ENCODE data around the gene SPNS3. TPM values are rescaled to one million over a fixed set of nuclear protein-coding genes. Genes with fewer than 3 reads are reported as not detected.
A peak's percentile ranks its signal among the peaks of the same experiment; 100 is the strongest.

The SPNS3 gene
- total RNA-seq, 1 experiment from 2014 or later: 2.1 TPM

- Mint-ChIP-seq H3K9me3 (ENCODE audit: low read depth, unreplicated experiment) (no peaks in the 10 kb centered on the region), H3K4me1 (ENCODE audit: low read depth, unreplicated experiment) (peaks cover 2% of the 10 kb centered on the region), H3K27ac (ENCODE audit: unreplicated experiment) (peak overlapping the region; percentile 52), H3K36me3 (ENCODE audit: insufficient read depth, unreplicated experiment) (no peaks in the 10 kb centered on the region), H3K4me3 (ENCODE audit: low read depth, unreplicated experiment) (no peak overlapping the region), H3K27me3 (ENCODE audit: unreplicated experiment) (no peaks in the 10 kb centered on the region)
- no peak for TF ChIP-seq CTCF (IDR thresholded peaks at IDR 0.05; ENCODE audit: unreplicated experiment)
- CTCF ChIA-PET: no interaction called here
- no TSS peak for BruUV-seq (replicated peaks)
- intact Hi-C loops (cut with micrococcal nuclease; ENCODE audit: unreplicated experiment): loop anchor here (5.0 kb wide), 1 partner anchor 56 kb away; no protein-coding TSS in a partner anchor
- DNase-seq: peak; percentile 29
Observed at GRCh38 chr17:4426499-4427208, 7.1 kb upstream of the SPNS3 start.

DNA sequence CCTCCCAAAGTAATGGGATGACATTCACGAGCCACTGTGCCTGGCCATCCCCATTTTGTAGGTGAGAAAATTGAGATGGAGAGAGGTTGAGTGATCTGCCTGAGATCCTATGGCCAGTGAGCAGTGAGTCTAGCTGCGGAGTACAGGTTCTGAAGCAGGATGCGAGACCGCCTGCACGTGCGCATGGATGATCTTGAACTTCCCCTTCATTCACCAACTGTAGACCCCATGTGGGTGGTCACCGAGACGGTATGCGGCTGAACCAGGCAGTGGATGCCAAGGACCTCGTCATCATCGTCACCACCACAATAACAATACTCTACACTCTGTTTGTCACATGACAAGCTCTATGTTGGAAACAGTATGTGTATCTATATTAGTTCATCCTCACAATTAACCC lies 6.2 kb upstream of the SPNS3 start:
- TF ChIP-seq CTCF (IDR thresholded peaks at IDR 0.05; ENCODE audit: unreplicated experiment): no peak
- intact Hi-C loops (cut with micrococcal nuclease; ENCODE audit: unreplicated experiment): loop anchor here (5.0 kb wide), 1 partner anchor 55 kb away; no protein-coding TSS in a partner anchor
- no peaks in the 10 kb centered on the region for H3K9me3 Mint-ChIP-seq (ENCODE audit: low read depth, unreplicated experiment)
- H3K27me3 Mint-ChIP-seq (ENCODE audit: unreplicated experiment): no peaks in the 10 kb centered on the region
- H3K4me1 Mint-ChIP-seq (ENCODE audit: low read depth, unreplicated experiment): peaks cover 6% of the 10 kb centered on the region
- no peak overlapping the region for H3K4me3 Mint-ChIP-seq (ENCODE audit: low read depth, unreplicated experiment)
- no peak overlapping the region for H3K27ac Mint-ChIP-seq (ENCODE audit: unreplicated experiment)
- BruUV-seq (replicated peaks): no TSS peak
- CTCF ChIA-PET: no interaction called here
- no peaks in the 10 kb centered on the region for H3K36me3 Mint-ChIP-seq (ENCODE audit: insufficient read depth, unreplicated experiment)
- DNase-seq: no peak

DNA sequence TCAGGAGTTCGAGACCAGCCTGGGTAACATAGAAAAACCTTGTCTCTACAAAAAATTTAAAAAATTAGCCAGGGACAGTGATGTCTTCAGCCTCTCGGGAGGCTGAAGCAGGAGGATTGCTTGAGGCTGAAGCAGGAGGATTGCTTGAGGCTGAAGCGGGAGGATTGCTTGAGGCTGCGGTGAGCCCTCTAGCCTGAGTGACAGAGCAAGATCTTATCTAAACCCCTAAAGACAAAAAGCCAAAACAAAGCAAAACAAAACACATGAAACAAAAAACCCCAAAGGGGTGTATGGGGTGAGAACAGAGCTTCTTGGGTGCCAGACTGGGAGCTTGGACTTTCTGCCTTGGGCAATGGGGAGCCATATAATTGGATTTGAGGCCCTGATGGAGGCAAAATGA lies 2.6 kb downstream of the SPNS3 start:
- CTCF ChIA-PET: no interaction called here
- Mint-ChIP-seq H3K27ac (ENCODE audit: unreplicated experiment) (no peak overlapping the region), H3K4me1 (ENCODE audit: low read depth, unreplicated experiment) (peaks cover 6% of the 10 kb centered on the region), H3K9me3 (ENCODE audit: low read depth, unreplicated experiment) (no peaks in the 10 kb centered on the region), H3K27me3 (ENCODE audit: unreplicated experiment) (no peaks in the 10 kb centered on the region), H3K36me3 (ENCODE audit: insufficient read depth, unreplicated experiment) (no peaks in the 10 kb centered on the region), H3K4me3 (ENCODE audit: low read depth, unreplicated experiment) (no peak overlapping the region)
- TF ChIP-seq CTCF (IDR thresholded peaks at IDR 0.05; ENCODE audit: unreplicated experiment): no peak
- BruUV-seq (replicated peaks): no TSS peak
- intact Hi-C loops (cut with micrococcal nuclease; ENCODE audit: unreplicated experiment): no loop called here
- DNase-seq: no peak

GRCh38 chr17:4436846-4437245 lies 3.1 kb downstream of the SPNS3 start:
- Mint-ChIP-seq H3K27ac (ENCODE audit: unreplicated experiment) (no peak overlapping the region), H3K4me3 (ENCODE audit: low read depth, unreplicated experiment) (no peak overlapping the region), H3K9me3 (ENCODE audit: low read depth, unreplicated experiment) (no peaks in the 10 kb centered on the region), H3K27me3 (ENCODE audit: unreplicated experiment) (no peaks in the 10 kb centered on the region), H3K4me1 (ENCODE audit: low read depth, unreplicated experiment) (peaks cover 3% of the 10 kb centered on the region), H3K36me3 (ENCODE audit: insufficient read depth, unreplicated experiment) (no peaks in the 10 kb centered on the region)
- no peak for DNase-seq
- CTCF ChIA-PET: no interaction called here
- no TSS peak for BruUV-seq (replicated peaks)
- intact Hi-C loops (cut with micrococcal nuclease; ENCODE audit: unreplicated experiment): no loop called here
- no peak for TF ChIP-seq CTCF (IDR thresholded peaks at IDR 0.05; ENCODE audit: unreplicated experiment)
